Activated CD8-positive, alpha-beta memory T cell treated with anti-CD3 and anti-CD28 coated beads, Interleukin-2, amount 50 U/mL, for 1 hour (primary cell): ENCODE data around the gene ZDHHC7.
"Not testable (repeated sequence)": the region's sequence is repeated elsewhere in the genome, so short reads cannot be mapped to it uniquely, and the experiment has no call there.

ENCODE experiments used
- DNase-seq: peaks from one replicate; pipeline ENCODE4 v3.0.0-alpha.2; 2020; ENCODE audit errors: extremely low read depth

The ZDHHC7 gene

DNA sequence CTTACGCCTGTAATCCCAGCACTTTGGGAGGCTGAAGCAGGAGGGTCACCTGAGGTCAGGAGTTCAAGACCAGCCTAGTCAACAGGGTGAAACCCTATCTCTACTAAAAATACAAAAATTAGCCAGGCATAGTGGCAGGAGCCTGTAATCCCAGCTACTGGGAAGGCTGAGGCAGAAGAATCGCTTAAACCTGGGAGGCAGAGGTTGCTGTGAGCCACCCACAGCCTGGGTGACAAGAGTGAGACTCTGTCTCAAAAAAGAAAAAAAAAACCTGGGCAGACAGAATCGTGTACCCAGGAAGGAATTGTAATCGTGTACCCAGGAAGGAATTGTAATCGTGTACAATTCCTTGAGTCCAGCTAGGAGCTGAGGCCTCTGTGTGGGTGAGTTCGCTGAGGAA is 72.7 kb downstream of the ZDHHC7 start:
- not testable (repeated sequence) for DNase-seq

DNA sequence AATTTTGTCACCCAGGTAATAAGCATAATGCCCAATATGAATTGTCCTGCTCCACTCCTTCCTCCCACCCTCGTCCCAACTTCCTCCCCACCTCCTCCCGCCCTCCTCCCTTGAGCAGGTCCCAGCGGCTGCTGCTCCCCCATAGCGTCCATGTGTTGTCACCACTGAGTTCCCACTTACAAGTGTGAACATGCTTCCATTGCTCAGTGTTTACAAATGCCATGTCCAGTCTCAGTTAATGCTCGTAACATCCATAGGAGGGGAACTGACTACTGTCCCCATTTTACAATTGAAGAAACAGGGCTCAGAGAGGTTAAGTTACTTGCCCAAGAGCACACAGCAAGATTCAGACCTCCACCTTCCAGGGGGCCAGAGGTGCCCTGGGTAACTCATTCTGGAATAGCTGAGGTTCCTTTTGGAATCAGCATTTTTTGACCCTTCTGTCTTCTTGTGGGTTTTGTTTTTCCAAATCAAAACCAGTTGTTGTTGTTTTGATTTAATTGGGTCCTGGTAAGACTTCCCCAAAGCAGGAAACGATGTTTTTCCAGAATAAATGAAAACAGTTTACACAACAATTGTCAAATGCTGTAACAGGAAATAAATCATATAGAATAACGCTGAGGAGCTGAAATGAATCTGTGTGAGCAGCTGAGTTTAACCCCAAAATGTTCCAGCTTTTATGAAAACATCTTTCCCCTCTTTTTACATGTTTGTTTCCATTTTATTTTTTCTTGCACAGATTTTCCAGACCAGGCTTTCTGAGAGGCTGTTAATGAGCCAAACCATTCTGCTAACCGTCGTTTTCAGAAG is 73.9 kb downstream of the ZDHHC7 start:
- no peak for DNase-seq

DNA sequence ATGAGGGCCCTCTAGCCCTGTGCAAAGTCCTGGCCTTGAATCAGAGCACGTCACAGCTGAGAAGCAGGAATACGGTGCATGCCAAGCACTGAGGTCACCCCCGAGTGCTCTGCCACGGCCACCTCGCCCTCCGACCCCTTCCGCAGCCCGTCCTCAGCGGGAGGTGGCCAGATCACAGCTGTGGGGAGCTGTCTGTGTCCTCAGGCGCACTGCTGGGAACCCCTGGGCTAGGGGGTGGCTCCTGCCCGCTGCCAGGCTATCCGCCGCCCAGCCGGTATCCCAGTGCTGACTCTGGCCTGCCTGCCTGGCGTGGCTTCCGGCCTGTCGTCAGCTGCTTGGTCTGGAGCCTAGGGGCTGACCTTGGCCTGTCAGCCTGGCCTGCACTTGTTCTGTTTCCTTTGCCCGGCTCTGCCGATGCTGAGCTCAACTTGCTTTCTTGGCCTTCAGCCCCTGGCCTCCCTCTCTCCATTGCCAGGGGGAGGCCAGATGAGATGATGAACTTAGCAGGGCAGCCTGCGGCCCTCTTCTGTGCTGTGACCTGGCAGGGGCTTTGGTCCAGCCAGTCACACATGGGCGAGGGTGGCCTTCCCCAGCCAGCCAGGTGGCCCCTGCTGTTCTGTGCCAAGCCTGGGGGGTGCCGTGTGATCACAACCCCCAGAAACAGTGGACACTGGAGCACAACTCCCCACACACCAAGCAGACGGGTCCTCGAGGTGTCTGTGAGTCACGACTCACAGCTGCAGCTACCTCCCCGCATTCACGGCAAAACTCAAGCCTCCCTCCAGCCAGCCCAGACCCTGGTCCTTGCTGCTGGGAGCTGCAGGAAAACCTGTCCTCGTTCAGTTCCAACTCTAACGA is 77.3 kb downstream of the ZDHHC7 start:
- no peak for DNase-seq

DNA sequence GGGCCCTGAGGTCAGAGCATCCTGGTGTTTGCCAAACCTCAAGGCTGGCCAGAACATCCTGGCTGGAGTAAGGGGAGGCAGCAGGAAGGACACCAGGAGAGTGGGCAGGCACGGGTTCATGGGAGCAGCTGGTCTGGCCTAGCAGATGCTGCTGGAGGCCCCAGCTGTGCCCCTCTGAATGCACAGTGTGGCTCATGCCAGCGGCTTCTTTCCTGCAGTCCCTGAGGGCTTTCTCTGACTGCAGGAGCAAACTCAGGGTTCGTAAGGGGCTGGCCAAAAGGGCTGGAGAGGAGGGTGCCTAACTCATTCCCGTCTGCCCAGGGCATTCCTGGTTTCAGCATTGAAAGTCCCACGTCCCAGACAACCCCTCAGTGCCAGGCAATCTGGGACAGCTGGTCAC is 78.7 kb downstream of the ZDHHC7 start:
- DNase-seq: no peak

DNA sequence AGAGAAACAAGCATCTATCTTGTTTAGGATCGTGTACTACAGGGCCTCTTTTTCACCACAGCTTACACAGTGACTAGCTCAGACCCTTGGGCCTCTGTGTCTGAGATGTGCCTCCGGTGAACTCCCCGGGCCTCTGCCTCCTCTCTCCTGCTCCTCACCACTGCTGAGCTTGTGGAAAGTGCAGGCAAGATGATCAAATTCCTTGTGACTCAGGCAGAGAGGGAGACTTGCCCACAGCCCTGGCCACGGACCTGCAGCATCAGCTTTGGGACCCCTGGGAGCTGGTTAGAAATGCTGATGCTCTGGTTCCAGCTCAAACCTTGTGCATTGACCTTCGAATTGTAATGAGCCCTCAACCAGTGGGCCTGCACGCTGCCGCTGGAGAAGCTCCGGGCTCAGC is 79.8 kb downstream of the ZDHHC7 start:
- DNase-seq: no peak

DNA sequence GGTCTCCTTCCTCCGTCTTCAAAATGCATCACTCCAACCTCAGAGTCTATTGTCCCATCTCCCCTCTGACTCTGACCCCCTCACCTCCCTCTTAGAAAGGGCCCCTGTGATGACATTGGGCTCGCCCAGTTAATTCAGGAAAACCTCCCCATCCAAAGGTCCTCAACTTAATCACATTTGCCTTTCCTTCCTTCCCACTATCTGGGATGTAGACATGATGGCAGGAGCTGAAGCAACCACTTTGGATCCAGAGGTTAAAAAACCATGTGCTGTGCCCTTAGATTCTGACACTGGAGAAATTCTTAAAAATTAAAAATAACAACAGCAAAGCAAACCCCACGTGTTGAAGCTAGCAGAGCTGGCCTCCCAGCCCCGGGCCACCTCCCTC is 80.2 kb downstream of the ZDHHC7 start:
- no peak for DNase-seq

DNA sequence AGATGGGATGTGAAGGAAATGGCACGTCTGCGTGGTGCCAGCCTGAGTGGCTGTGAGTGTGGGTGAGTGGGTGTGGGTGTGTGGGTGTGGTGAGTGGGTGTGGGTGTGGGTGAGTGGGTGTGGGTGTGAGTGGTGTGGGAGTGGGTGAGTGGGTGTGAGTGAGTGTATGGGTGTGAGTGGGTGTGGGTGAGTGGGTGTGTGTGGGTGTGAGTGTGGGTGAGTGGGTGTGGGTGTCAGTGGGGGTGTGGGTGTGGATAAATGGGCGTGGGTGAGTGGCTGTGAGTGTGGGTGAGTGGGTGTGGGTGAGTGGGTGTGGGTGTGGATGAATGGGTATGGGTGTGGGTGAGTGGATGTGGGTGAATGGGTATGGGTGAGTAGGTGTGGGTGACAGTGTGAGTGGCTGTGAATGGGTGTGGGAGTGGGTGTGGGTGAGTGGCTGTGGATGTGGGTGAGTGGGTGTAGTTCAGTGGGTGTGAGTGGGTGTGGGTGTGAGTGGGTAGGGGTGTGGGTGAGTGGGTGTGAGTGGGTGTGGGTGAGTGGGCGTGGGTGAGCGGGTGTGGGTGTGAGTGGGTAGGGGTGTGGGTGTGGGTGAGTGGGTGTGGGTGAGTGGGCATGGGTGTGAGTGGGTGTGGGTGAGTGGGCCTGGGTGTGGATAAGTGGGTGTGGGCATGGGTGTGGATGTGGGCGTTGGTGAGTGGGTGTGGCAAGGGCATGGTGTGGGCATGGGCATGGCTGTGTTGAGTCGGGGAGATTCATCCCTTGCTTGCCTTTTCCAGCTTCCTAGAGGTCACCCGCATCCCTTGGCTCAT is 80.8 kb downstream of the ZDHHC7 start:
- DNase-seq: no peak

DNA sequence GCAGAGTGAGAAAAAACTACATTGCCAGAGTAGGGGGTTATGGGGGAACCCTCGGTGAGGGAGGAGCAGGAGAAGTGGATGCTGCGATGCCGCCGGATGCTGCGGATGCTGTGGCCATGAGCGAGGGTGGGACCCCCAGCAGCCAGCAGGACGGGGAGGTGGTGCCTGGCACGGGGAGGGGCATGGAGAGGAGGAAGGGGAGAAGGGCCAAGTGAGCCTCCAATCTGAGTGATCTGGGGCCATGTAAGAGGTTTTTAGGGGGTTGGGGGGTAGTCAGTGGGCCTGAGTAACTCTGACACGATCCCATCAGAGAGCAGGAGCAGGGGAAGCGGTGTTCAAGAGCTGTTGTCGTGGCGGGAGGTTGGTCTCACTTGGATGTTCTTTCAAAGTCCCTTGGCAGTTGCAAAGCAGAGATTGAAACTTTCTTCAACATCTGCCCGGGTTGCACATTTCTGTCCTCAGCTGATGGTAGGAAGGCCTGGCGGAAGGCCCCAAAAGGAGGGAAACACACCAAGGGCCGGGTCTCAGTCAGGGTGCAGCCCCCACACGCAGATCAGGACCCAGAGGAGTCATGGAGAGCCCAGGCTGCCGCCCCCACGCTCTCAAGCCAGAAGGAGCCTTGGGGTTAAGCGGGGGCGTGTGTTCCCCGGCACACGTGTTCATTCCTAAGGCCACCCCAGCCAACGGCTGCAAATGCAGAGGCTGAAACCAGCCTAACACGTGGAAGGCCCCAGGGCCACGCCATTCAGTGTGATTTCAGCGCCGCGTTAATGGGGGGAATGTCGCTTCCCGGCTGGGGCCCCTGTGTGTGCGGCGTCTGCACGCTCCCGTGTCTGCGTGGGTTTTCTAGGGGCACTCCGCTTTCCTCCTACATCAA is 81.7 kb downstream of the ZDHHC7 start:
- DNase-seq: no peak

DNA sequence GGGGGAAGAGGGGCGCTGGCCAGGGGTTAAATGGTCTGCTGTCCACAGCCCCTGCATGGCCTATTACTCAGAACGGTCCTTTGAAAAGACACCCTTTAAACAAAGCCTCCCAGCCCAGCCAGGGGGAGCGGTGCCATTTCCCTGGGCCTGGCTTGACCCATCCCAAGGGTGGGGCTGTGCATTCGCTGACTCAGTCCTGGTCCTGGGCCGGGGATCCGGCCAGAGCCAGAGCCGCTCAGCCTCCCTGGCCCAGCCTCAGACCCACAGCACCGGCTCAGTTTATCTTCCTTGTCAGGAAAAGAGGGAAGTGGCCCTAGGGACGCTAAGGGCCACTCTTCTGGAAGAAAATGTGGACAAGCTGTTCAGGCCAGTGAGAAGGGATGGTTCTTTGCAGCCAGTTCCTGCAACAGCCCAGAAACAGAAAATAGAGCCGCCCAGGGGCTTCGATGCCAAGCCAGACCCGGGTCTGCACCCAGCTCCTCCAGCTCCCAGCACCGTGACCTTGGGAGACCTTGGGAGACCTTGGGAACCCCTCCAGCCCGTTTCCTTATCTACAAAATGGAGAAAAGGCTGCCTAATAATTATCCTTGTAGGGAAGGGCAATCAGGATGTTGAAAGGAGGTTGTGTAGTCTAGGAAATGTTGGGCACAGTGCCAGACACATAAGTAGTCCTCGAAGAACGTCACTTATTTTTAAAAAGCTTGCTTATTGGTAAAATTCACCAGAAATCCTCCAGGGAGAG is 82.5 kb downstream of the ZDHHC7 start:
- DNase-seq: no peak

DNA sequence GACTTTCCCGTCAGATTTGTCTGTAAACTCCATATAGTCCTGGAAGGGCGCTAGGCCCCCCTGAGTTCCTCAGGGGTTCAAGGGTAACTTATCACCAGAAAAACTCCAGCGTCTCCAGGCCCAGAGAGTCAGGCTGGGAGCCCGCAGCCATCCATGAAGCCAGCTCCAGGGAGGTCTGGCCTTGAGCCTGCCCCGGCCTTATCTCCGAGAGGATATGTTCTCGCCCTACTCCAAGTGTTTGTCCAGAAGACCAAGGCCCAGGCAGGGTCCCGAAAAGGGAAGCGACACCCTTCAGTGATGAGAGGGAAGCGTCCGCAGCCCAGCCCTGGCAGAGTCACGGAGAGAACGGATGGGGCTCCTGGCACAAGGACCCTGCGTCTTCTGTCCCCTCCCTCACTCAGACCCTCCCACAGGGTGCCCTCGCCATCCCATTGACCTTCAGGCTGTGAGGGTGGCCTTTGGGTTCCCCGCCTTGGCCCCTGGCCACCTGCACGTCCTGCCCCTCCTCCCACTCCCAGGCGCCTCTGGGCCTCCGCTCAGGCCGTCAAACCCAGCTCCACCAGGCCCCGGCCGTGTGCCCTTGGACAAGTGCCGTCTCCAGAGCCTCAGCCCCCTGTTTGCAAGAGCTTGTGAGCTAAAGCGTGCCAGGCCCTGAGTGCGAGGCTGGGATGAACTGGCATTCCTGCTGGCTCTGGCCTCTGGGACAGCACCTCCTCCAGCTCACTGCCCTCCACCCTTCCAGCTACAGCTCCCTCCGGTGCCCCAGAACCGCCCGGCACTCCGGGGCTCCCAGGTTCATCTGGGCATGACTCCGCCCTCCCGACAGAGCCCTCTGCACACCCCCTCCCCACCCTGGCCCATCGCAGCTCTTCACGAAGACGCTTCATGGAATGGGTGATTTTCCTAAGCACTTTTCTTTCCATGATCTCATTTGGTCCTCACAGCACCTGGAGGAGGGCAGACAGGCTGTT is 83.4 kb downstream of the ZDHHC7 start:
- no peak for DNase-seq

DNA sequence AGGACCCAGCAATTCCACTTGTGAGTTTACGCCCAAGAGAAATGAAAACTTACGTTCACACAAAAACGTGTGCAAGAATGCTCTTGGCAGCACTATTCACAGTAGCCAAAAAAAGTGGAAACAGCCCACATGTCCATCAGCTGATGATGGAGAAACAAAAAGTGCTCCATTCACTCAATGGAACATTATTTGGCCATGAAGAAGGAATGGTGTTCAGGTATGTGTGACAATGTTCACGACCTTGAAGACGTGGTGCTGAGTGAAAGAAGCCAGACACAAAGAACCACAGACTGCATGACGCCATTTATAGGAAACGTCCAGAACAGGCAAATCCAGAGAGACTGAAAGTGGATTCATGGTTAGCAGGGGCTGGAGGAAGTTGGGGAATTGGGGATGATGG is 84.9 kb downstream of the ZDHHC7 start:
- DNase-seq: no peak

DNA sequence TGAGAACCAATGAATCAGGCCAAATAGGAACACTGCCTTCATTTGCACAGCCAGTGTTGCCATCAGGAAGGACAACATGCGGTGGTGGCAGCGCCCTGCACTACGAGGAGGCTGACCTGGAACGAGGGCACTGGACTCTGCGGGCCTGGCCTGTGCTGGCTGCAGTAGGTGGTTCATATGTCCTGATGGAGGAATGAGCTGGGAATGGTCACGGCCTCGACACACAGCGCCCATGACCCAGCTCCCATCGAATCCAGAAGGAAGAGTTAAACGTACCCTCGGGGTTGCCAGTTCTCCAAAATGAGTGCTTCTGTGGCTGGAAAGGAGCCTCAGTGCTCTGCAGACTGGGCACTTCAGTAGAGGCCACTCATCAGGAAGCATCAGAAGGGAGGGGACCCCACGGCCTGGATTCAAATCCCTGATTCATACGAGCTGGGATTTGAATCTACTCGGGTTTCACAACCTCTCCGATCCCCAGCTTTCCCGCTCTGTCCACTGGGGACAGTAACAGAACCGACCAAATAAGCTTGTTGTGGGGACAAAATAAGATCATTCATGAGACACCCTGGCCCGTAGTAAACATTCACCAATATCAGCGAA is 85.5 kb downstream of the ZDHHC7 start:
- no peak for DNase-seq

DNA sequence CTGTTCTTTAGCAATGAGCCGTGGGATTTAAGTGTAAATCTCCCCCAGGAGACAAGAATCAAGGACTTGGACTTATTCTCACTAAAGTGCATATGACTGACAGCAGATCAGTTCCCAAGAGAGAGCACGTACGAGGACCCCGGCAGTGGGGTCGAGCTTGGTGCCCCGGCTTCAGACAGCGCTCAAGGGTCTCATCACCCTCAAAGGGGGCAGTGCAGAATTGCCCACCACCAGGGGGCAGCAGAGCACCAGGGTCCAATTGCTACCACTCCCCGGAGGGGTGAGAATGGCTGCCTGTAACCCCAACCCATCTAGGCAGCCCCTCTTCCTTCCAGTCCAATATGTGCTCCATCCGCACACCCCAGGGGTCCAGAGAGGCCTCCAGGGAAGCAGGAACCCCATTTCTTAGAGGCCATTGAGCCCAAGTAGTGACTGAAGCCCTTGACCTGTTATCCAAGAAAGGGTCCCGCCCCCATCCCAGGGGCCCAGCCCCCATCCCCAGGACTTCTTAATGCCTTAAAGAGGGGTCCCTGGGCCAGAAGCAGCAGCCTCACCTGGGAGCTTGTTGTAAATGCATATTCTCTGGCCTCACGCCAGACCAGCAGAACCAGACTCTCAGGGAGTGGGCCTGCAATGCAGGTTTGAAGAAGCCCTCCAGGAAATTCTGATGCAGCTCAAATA is 86.1 kb downstream of the ZDHHC7 start:
- DNase-seq: peak; percentile 19

DNA sequence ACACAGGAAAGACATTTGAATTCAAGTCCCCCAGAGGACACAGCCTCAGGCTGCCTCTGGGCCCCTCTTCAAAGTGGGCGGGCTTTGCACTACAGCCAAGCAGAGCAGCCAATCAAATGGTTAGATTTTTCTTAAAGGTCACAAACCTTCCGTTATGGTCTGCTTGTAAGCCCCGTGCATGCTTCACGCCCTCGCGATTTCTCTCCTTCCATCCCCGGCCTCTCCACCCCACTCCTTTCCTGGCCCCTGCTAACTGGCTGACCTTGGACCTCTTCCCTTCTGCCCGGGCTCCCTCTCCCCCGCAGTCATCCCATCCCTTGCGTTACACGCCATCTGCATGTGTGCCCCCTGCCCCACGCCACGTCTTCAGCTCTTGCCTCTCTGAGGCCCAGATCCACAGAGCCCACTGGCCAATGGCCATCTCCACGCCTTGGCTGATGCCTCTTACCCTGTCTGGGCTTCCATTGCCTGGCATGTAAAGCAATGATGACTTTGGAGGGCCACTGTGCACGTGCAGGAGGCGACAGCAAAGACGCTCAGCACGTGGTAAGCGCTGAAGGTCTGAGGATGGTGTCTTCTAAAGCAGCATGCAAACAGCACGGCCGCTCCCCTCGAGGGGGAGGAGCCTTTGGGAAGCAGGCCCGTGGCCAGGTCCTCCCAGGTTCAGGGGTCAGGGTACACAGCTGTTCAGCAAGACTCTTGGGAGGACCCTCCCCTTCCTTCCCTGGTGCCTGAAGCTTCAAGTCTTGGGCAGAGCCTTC is 86.8 kb downstream of the ZDHHC7 start:
- no peak for DNase-seq
